HepG2 (cell line): ENCODE results near the gene NFATC3. TPM values are rescaled to one million over a fixed set of nuclear protein-coding genes. Genes with fewer than 3 reads are reported as not detected.

ENCODE experiments used
- DPF2 ChIP-seq: sonication (generic); formaldehyde crosslinking; IDR thresholded peaks from 2 replicates; pipeline ENCODE4 v1.4.0; 2020; ENCODE audit warnings: mild to moderate bottlenecking, low read depth, missing genetic modification reagents, borderline replicate concordance
- E2F2 ChIP-seq: sonication (generic); formaldehyde crosslinking; IDR thresholded peaks from 2 replicates; pipeline ENCODE4 v1.4.0; 2020; ENCODE audit warnings: missing genetic modification reagents, borderline replicate concordance
- EED ChIP-seq: sonication (generic); formaldehyde crosslinking; IDR thresholded peaks from 2 replicates; pipeline ENCODE4 v1.5.0; 2020; ENCODE audit warnings: mild to moderate bottlenecking, missing genetic modification reagents
- ETV5 ChIP-seq: IDR thresholded peaks from 2 replicates; pipeline ENCODE4 v1.6.1; 2018; ENCODE audit warnings: missing biosample characterization, missing genetic modification reagents, inconsistent platforms, borderline replicate concordance
- FOSL2 ChIP-seq: sonication (generic); formaldehyde crosslinking; IDR thresholded peaks from 2 replicates; pipeline ENCODE4 v1.4.0; 2020; ENCODE audit warnings: missing genetic modification reagents
- FOXK1 ChIP-seq: sonication (generic); formaldehyde crosslinking; IDR thresholded peaks from 2 replicates; pipeline ENCODE4 v1.4.0; 2020; ENCODE audit warnings: low read depth, missing genetic modification reagents, borderline replicate concordance
- MED8 ChIP-seq: sonication (generic); formaldehyde crosslinking; IDR thresholded peaks from 2 replicates; pipeline ENCODE4 v1.8.1; 2023; ENCODE audit warnings: mild to moderate bottlenecking, missing genetic modification reagents; ENCODE audit not compliant: insufficient replicate concordance
- RXRB ChIP-seq: IDR thresholded peaks from 2 replicates; pipeline ENCODE4 v1.6.1; 2016; ENCODE audit warnings: borderline replicate concordance, missing genetic modification reagents, missing compliant biosample characterization
- SAP130 ChIP-seq: IDR thresholded peaks from 2 replicates; pipeline ENCODE4 v1.6.1; 2016; ENCODE audit warnings: low read depth
- SMC3 ChIP-seq: IDR thresholded peaks from 2 replicates; pipeline ENCODE4 v1.6.1; 2011; ENCODE audit warnings: low read length, improper control_type of control experiment
- SRSF1 ChIP-seq: fragments of 200-400 bp; formaldehyde crosslinking; optimal IDR thresholded peaks from 2 replicates; pipeline ENCODE3; 2017; ENCODE audit warnings: mild to moderate bottlenecking, low read depth, low read length, moderate library complexity
- ZFY ChIP-seq: sonication (generic); formaldehyde crosslinking; IDR thresholded peaks from 2 replicates; pipeline ENCODE4 v1.4.0; 2020; ENCODE audit warnings: missing genetic modification reagents
- ZNF652 ChIP-seq: IDR thresholded peaks from 2 replicates; pipeline ENCODE4 v1.6.1; 2016; ENCODE audit warnings: low read depth, borderline replicate concordance
- ZSCAN25 ChIP-seq: sonication (generic); formaldehyde crosslinking; IDR thresholded peaks from 2 replicates; pipeline ENCODE4 v1.8.0; 2022; ENCODE audit warnings: mild to moderate bottlenecking, missing genetic modification reagents
- polyA plus RNA-seq, 8 experiments: library from polyadenylated mRNA; depleted of rRNA in 3 of 8; stranded (reverse) in 7 of 8; unstranded in 1 of 8; fragments of >200 nt; fragmentation: Illumina TruSeq in 4 of 8; extraction: Trizol in 4 of 8; gene quantifications; 2 replicates each; pipeline versions ENCODE4 v1.2.1 to v1.2.3, GENCODE V29; 2011 to 2016; ENCODE audit warnings: low read depth in 4 of 8, missing spikeins in 1 of 8, mixed read lengths in 1 of 8; ENCODE audit not compliant: insufficient read depth in 1 of 8
- total RNA-seq, 5 experiments: library from RNA; depleted of rRNA; stranded (reverse); fragments of >200 nt; fragmentation: Illumina TruSeq; extraction: Trizol; gene quantifications; 2 replicates each; pipeline ENCODE4 v1.2.3, GENCODE V29; 2016; ENCODE audit warnings: low read depth in 1 of 5

The NFATC3 gene
- total and polyA plus RNA-seq, 2 of the 13 experiments (the other 11 are each of a cell fraction or from before 2014, with no cell fraction given), result 52.6 to 62.7 TPM

- TF ChIP-seq DPF2 (CRISPR knock-in tag), result 0 out of 2 replicates have a peak, but pooled peaks have one; percentile 11
- peak; percentile 23 for TF ChIP-seq MED8 (CRISPR knock-in tag)
- peak; percentile 8 for TF ChIP-seq FOSL2
- TF ChIP-seq ETV5 (CRISPR knock-in tag), result peak; percentile 61; the same call in 1 of the 2 replicates
- TF ChIP-seq ZNF652 (CRISPR knock-in tag), result no peak
- TF ChIP-seq FOXK1 (CRISPR knock-in tag), result no peak
- TF ChIP-seq SAP130 (CRISPR knock-in tag), result peak; percentile 51; the same call in 1 of the 2 replicates
- TF ChIP-seq SMC3, result no peak
- TF ChIP-seq E2F2 (CRISPR knock-in tag), result no peak
- peak; percentile 10; the same call in 1 of the 2 replicates for TF ChIP-seq RXRB (CRISPR knock-in tag)
- TF ChIP-seq ZSCAN25 (CRISPR knock-in tag), result no peak
- TF ChIP-seq ZFY (CRISPR knock-in tag), result no peak
- no peak for TF ChIP-seq EED (CRISPR knock-in tag)
- TF ChIP-seq SRSF1, result no peak
These were observed 182.6 kb downstream of the NFATC3 start (continued) for GRCh38 chr16:68267612-68268405.
